ENCODE data around the gene ERICH4.
"Not testable (repeated sequence)": the region's sequence is repeated elsewhere in the genome, so short reads cannot be mapped to it uniquely, and the experiment has no call there.

ERICH4 gene, protein sequence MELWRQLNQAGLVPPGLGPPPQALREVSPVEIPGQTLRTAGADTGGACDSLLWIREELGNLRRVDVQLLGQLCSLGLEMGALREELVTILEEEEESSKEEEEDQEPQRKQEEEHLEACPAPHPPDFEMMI

DNA sequence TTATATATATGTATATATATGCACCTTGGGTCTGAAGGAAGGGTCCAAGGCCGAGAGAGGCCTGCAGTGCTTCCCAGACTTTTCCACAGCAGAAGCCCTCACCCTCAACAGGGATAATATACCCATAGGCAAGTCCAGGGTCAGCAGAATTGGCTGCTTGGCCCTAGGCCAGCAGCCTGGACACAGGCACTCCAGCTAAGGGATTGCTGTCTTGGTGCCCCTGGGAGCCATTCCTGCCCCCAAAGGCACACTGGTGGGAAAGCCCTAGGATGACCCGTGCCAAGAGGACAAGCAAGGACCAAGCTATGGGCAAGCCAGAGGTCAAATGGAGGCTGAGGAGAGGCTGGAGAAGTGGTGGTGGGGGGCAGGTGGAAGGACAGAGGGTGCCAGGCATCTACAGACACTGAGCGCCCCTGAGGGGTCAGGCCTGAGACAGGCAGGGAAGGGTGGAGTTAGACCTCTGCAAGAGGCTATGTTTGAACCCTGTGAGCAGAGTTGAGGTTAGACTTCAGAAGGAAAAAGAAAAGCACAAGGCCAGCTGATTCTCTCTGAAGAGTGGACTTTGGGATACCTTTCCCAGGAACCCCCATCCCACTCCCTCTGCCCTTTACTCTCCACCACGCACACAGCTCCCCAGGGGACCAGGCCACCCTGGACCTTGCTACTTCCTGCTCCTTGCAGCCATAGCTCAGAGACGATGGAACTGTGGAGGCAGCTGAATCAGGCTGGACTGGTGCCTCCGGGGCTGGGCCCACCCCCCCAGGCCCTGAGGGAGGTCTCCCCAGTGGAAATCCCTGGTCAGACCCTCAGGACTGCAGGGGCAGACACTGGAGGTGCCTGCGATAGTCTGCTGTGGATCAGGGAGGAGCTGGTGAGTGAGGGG is at the start of gene ERICH4:
Gene ERICH4, plus strand, starts transcription at position 684 of the 883 bp plus-strand sequence. Its CDS starts 14 bp downstream, at position 698.
- FAIRE-seq: no peak

DNA sequence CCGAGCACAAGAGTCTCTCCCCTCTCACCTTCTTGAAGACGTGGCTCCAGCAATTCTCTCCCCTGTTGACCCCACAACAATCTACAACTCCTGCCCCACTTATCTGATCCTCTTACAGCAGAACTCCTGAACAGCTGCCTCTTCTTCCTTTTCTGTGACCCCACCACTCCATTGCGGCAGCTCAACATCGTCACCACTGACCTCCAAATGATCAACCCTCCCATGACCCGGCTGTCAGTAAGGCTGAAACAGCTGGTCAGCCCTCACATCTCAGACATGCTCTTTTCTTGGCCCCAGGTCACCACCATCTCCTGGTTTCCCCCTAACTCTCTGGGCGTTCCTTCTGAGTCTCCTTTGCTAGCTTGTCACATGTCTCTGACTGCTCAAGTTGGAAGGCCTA is 47.6 kb upstream of the ERICH4 start:
- no peak for FAIRE-seq

DNA sequence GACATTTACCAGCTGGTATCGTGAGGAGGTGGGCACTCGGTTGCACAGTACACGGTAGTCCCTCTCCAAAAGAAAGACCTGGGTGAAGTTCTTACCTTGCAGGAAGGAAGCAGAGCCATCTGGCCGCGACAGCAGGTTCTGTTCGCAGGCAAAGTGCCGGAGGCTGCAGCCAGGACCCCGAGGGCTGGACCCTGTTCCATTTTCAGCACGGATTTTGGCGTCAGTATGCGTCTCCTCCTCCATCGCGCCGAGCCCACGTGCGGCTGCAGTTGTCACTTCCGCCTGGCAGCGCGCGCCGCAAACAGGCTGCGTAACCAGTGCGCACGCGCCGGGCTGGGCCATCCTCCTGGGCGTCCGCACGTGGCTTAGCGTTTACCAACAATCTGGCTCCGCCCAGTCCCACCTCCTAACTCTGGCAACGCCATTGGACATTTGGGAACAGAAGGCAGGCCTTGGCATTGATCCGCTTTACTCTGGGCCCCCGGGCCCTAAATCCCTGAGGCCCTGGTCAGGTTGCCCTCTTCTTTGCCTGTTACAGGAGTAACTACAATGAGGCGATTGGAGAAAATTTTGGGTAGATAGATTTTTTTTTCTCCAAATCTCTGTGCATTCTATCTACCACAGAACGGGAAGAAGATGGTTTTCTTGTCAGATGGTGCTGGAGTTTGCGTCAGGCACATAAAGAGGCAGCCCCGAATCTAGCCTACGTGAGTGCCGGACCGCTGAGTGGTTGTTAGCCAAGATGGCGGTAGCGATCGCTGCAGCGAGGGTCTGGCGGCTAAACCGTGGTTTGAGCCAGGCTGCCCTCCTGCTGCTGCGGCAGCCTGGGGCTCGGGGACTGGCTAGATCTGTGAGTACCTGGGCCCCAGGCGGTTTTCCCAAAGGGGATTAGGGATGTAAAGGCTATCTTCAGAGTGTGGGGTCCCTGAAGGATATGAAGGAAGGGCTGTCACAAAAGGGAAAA is 45.6 kb upstream of the ERICH4 start, which contains the start of the genes BCKDHA and EXOSC5:
Gene BCKDHA, plus strand, starts transcription at position 733 of the 964 bp plus-strand sequence. Its CDS starts 10 bp downstream, at position 743.
Gene EXOSC5, minus strand, starts transcription at position 274 of the 964 bp plus-strand sequence. Its CDS starts 31 bp downstream, at position 243.
- FAIRE-seq: peak; percentile 98

DNA sequence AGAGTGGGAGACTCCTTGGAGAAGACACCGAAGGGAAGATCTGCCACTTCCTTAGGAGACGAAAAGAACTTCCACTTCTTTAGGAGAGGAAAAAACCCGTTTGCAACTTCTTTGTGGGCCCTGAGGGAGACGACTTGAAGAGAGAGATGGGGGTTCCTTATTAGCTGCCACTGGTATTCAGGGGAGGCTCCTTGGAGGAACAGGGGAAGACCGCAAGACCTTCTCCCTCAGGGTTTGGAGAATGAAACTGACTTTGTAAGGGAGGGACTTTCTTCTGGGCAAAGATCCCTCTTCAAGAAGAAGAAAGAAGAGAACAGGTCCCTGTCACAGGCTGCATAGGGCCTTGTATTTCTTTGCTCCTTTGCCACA is 44.9 kb upstream of the ERICH4 start:
- FAIRE-seq: no peak

DNA sequence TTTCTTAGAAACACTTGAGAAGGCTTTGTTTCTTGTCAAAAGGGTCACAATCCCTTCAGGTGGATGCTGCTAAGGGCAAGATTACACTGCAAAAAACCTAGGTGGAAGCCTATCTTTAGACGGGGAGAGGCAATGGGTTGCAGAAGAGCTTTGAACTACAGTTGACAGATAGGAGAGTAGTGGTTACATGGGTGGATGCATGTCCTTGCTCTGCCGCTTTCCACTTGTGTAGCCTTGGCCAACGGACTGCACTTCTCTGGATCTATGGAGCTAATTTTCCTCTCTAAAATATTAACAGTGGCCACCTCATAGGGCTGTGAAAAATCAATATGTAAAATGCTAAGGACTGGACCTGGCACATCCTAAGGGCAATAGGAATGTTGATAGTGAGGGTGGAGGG is 44.4 kb upstream of the ERICH4 start:
- FAIRE-seq: no peak

DNA sequence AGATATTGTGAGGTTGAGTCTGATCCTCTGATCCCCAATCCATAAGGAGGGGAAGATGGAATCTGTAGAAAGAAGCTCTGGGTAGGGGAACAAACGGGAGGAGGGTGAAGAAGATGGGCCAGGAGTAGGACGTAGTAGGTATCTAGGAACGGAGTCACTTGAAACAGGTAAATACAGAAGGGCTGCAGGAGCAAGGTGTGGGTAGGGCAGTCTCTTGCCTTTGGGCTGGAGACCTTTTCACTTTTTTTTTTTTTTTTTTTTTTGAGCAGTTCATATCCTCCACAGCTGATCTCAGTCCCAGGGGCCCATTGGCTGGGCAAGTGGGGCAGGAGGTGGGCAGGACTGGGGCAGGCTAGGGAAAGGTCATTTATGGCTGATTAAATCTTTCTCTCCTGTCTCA is 43.9 kb upstream of the ERICH4 start:
- FAIRE-seq: no peak

DNA sequence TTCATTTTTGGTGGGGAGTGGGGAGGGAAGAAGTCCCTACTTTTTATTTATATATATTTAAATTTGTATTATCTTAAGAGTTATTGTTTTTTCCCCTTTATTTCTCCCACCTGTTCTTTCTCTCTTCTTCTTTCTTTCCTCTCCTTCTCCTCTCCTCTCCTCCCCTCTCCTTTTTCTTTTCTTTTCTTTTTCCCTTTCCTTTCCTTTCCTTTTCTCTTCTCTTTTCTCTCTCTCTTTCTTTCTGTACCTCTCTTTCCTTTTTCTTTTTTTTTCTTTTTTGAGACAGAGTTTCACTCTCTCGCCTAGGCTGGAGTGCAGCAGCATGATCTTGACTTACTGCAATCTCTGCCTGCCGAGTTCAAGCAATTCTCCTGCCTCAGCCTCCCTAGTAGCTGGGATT is 43.4 kb upstream of the ERICH4 start:
- no peak for FAIRE-seq

DNA sequence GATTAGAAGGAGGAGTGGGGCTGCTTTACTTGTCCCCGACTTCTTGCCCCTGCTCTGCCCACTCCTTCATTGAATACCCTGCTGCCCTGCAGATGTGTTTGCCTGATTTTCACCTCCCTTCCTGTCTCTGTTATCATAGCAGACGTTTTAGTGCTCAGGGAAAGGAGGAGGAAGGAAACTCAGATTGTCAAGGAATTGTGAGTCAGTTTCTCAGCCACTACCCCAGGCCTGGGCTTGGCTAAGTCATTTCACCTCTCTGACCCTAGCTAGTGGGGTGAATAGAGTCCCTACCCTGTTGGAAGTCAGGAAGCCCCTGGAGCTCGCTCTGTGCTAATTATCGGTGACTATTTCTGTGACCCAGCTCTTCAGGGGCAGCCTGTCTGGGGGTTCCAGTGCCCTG is 41.5 kb upstream of the ERICH4 start:
- FAIRE-seq: no peak

DNA sequence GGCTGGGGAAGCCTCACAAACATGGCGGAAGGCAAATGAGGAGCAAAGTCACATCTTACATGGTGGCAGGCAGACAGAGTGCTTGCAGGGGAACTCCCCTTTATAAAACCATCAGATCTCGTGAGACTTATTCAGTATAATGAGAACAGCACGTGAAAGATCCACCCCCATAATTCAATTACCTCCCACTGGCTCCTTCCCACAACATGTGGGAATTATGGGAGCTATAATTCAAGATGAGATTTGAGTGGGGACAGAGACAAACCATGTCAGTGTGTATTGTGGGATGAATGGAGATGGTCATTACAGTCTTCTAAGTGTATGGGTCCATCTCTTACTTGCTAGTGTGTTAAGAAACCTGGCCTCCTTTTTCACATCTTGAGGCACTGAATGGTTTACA is 40.9 kb upstream of the ERICH4 start:
- no peak for FAIRE-seq

DNA sequence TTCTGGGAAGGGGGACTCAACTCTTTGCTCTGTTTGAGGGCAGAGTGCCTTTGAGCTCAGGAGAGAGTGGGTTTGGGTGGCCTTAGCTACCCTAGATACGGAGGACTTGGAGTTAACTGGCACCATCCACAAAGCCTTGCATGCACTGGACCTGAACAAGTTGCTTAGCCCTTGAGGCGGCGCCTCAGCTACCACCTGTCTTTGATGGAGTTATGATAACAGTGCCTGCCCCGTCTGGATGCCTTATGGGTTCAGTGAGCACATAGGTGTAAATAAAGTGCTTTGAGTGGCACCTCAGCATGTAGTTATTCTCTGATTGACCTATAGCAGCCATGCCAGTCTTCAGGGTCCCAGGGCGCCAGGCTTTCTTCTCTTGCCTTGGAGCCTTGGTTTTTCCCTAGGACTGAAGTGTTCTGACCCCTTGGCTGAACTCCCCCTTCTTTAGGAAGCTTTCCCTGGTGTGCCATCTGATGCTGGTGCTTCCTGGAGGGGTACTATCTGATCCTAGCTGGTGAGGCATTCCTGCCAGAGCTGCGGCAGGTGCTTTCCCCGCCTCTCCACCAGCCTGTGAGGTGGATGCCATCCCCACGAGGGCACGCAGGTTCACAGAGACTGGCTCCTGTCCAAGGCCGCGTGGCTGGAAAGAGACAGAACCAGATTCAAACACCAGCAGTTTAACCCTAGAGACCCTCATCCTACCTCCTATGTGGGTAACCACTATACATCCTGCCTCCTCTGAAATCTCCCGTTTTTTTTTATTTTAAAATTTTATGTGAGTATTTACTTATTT is 39.6 kb upstream of the ERICH4 start:
- no peak for FAIRE-seq

DNA sequence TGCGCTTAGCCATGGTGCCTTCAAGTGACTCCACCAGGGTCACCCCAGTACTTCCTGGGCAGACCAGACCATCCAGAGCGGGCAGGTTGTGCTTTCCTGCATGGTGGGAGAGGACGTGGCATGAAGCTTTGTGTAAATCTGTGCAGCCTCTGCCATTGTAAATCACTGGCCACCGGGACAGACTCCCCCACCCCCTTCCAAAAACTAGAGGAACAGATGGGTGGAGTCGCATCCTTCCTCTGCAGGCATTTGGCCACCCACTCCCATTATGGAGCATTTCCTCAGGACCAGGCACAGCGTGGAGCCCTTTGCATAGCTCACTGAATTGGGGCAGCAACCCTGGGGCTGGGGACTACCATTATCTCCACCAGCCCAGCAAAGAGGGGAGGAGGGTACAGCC is 37.2 kb upstream of the ERICH4 start:
- FAIRE-seq: no peak

DNA sequence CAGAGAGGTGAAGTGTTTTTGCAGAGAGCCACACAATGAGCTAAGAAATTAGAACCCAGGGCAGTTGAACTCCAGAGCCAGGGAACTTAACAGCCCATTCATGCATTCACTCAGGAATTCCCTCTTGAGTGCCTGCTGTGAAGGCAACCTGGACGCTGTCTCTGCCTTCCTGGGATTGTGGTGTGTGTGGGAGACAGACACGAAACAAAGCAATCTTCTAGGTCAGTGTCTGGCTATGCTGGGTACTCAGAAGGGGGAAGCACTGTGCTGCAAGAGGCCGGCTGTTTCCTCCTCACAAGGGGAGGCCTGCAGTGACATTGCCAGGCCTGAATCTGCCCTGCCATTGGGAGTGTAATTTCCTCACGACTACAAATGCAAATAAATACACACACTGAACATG is 35.7 kb upstream of the ERICH4 start:
- FAIRE-seq: no peak

DNA sequence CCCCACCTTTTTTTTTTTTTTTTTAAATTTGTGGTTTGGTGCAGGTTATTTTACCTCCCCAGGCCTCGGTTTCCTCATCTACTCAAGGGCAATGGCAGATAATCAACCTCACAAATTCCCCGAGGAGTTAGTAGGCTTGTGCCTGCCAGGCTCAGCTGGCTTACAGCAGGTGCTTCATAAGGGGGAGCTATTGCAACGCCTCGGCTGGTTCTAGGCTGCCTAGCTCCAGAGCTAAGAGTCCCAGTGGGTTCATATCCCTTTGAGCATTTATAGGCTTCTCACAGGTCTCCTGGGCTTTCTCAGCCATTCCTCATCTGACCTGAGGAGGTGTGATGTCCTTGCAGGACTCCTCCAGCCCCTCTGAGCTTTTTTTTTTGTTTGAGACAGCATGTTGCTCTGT is 34.7 kb upstream of the ERICH4 start:
- no peak for FAIRE-seq

DNA sequence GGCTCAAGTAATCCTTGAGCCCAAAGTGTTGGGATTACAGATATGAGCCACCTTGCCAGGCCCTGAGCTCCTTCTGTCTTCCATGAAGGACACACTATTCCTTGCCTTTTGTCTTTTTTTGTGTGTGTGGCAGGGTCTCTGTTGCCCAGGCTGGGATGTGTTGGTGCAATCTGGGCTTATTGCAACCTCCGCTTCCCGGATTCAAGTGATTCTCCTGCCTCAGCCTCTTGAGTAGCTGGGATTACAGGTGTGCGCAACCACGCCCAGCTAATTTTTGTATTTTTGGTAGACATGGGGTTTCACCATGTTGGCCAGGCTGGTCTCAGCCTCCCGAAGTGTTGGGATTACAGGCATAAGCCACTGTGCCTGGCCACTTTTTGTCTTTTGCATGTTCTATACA is 34.1 kb upstream of the ERICH4 start:
- not testable (repeated sequence) for FAIRE-seq

DNA sequence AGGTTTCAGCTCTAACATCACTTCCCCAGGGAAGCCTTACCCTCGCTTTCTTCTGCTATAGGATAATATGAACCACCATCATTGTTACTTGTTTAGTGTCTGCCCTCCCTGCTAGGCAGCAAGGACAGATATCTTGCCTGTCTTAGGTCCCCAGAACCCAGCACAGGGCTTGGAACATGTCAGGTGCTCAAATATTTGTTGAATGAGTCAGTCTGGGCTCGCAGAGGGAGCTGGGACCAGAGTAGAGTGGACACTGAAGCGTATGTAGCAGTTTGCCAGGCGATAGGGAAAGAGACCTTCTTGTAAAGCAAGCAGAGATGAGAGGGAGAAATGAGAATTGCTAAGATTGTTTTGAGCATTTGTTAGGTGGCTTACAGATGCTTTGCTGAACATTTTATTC is 33.7 kb upstream of the ERICH4 start:
- FAIRE-seq: no peak

DNA sequence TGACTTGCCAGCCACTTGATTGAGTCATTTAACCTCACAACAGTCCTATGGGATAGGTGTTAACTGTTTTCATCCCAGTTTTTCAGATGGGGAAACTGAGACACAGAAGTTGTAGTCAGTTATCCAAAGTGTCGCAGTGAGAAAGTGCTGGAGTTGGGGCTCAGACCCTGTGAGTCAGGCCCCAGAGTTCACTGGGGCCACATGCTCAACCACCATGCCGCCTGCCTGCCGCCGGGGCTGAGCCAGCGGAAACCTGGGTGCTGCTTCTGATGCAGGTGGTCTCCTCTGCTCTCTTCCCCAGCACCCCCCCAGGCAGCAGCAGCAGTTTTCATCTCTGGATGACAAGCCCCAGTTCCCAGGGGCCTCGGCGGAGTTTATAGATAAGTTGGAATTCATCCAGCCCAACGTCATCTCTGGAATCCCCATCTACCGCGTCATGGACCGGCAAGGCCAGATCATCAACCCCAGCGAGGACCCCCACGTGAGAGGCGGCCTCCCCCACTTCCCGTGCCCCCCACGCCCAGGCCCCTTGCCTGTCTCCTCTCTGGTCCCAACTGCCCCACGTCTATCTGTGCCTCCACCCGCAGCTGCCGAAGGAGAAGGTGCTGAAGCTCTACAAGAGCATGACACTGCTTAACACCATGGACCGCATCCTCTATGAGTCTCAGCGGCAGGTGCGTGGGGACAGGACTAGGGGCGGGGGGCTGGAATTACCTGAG is 32.5 kb upstream of the ERICH4 start:
- no peak for FAIRE-seq

DNA sequence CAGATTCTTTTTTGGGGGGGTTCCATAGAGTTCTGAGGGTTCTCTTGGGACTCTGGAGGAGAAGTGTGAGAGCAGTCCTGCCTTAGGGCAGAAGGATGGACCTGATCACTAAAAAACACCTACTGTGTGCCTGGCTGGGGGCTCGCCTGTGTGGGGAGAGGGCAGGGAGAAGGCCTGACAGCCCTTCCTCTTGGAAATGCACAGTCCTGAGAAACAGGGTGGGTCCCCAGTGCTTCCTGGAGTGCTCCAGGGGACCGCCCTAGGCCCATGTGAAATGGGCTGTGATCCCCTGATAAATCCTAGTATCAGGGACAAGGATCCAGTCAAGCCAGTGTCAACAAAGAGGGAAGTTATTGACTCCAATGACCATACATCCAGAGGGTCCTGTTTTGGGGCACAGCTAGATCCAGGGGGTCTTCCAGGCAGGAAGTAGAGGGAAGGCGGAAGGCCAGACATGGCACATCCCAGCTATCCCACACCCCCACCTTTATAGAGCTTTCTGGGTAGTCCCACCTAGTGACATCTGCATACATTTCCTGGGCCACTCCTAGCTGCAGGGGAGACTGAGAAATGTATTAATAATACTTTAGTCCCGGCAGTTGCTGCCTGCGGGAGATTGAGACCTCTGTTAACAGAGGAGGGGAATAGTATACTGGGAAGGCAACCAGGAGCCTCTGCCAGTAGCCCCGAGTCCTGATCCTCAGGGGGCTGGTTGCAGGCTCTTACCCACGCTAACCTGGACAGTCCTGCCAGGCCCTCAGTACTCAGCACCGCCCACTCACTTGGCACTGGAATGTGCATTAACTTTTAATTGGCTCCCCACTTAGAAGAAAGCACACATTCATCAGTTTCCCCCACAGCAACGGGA is 31.6 kb upstream of the ERICH4 start:
- FAIRE-seq: no peak

DNA sequence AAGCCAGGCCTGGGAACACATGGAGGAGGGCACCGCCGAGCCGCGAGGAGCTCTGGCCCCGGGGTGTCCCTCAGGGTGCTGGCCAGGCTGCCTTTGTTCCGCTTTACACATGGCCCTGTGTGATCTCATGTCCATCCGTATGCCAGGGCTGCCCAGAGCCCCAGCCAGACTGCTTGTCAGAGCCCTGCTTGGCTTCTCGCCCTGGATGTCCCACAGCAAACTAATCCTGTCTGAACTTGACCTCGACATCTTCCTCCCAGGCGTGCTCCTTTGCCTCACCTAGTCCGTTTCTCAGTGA is 31.0 kb upstream of the ERICH4 start:
- FAIRE-seq: no peak

DNA sequence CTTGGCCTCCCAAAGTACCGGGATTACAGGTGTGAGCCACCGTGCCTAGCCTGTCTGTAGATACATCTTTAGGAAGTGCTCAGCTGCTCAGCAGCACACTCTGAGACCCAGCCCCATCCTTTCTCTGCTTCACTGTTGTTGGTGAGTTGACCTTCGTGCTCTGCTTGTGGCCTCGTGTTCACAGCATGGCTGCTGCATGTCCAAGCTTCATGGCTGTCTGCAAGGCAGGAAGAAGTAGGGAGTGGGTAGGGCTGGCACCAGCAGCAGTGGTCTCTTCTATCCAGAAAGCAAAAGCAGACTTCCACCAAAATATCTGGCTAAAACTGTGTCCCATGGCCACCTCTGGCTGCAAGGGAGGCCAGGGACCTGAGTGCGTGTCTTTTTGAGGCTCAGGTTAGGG is 30.0 kb upstream of the ERICH4 start:
- no peak for FAIRE-seq

DNA sequence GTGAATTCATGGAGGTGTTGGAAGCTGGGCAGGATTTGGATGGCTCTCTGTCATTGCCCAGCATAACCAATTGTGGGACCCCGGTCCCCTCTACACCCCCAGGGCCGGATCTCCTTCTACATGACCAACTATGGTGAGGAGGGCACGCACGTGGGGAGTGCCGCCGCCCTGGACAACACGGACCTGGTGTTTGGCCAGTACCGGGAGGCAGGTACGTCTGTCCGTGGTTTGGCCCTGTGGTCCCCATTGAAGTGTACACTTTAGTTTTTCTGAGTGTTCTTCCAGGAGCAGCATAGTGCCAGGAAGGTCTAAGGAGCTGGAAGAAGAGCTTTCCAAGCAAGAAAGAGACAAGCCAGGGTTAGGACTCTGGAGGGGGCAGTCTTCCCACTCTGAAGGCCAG is 29.0 kb upstream of the ERICH4 start:
- no peak for FAIRE-seq

DNA sequence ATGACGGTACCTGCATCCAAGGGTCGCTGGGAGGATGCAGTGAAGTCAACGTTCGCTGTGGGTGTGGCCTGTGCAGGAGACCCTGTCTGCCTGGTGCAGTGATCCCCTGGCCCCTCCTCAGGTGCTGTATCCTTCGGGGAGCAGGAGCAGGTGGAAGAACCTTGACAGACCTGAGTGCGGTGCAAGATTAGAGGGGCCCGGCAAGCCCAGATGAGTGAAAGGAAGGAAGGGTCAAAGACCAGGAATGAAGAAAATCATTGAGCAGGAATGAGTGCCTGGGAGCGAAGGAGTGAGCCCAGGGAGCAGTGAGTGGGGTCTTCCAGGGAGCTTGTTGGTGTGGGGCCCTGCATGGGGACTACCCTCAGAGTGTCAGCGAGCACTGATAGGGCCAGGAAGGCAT is 28.5 kb upstream of the ERICH4 start:
- FAIRE-seq: no peak

Measured in G401.6 (cell line).